GM13976 (cell line): ENCODE data around the gene GZMM.

Experiments
- DNase-seq: peaks from one replicate; pipeline ENCODE4 v3.0.0; 2012; ENCODE audit warnings: low spot score
- CTCF ChIP-seq: IDR thresholded peaks from 2 replicates; pipeline ENCODE4 v1.5.1; 2012; ENCODE audit warnings: borderline replicate concordance, mild to moderate bottlenecking; ENCODE audit not compliant: insufficient read depth; ENCODE audit errors: extremely low read depth, missing control alignments, control extremely low read depth
- in situ Hi-C: fragments of 300-500 bp; cut with MboI; formaldehyde crosslinking; loops from one replicate; pipeline ENCODE4 v1.12.0; 2022; ENCODE audit warnings: low sequenced_read_pairs, mixed read lengths, inconsistent platforms; ENCODE audit not compliant: unreplicated experiment

GZMM gene

GRCh38 chr19:589693-590395 lies 46.0 kb downstream of the GZMM start, which contains the start of gene HCN2:
Gene HCN2 (plus strand): TSS chr19:589881. CDS start chr19:589946, 65 bp downstream.
- no peak for DNase-seq
- no peak for TF ChIP-seq CTCF
- in situ Hi-C loops = loop anchor here (25.0 kb wide), 1 partner anchor 147 kb away; no protein-coding TSS in a partner anchor

GRCh38 chr19:590396-590745 lies 46.5 kb downstream of the GZMM start:
- TF ChIP-seq CTCF = no peak
- in situ Hi-C loops = loop anchor here (25.0 kb wide), 1 partner anchor 147 kb away; no protein-coding TSS in a partner anchor
- DNase-seq = no peak

GRCh38 chr19:590750-591098 lies 46.9 kb downstream of the GZMM start:
- DNase-seq = no peak

GRCh38 chr19:591099-591958 lies 47.5 kb downstream of the GZMM start:
- no peak for TF ChIP-seq CTCF
- no peak for DNase-seq
- in situ Hi-C loops = loop anchor here (25.0 kb wide), 1 partner anchor 146 kb away; no protein-coding TSS in a partner anchor

More at GRCh38 chr19:590750-591098, 46.9 kb downstream of the GZMM start:
- TF ChIP-seq CTCF = no peak
- in situ Hi-C loops = loop anchor here (25.0 kb wide), 1 partner anchor 147 kb away; no protein-coding TSS in a partner anchor

GRCh38 chr19:592101-592500 lies 48.2 kb downstream of the GZMM start:
- no peak for DNase-seq
- no peak for TF ChIP-seq CTCF
- in situ Hi-C loops = loop anchor here (25.0 kb wide), 1 partner anchor 145 kb away; no protein-coding TSS in a partner anchor

- in situ Hi-C loops = loop anchor here (25.0 kb wide), 1 partner anchor 144 kb away; no protein-coding TSS in a partner anchor
- DNase-seq = no peak
- TF ChIP-seq CTCF = no peak
These were observed 49.2 kb downstream of the GZMM start for GRCh38 chr19:593055-593454.
